Activated CD4-positive, alpha-beta T cell treated with anti-CD3 and anti-CD28 coated beads, Interleukin-2, amount 50 U/mL, for 1 hour (primary cell): ENCODE measurements around the gene IL4R.
"Not testable (repeated sequence)": the region's sequence is repeated elsewhere in the genome, so short reads cannot be mapped to it uniquely, and the experiment has no call there.

ENCODE experiments used
- DNase-seq: peaks from one replicate; pipeline ENCODE4 v3.0.0-alpha.2; 2020

Gene IL4R

DNA sequence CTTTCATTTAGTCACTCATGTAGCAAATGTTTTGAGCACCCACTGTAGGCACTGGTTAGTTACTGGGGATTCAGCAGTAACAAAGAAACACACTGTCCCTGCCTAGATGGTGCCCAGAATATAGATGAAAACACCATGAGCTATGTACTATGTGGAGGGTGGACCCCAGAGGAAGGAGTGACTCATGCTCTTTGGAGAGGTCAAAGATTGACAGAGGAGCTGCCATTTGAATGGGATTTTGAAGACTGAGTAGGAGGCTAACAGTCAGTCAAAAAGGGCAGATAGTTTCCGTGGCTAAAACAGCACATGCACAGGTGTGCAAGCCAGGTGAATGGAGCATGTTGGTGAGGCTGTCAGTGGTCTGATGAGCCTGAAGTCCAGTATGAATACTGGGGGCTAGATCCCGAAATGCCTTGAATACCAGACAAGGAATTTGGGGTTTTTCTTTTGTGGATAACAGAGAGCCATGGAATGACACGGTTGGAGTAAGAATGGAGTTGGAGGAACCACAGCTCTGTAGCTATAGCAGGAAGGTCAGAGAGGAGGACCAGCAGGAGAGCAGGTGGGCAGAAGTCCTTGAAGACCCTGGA is 94.3 kb downstream of the IL4R start:
- no peak for DNase-seq

DNA sequence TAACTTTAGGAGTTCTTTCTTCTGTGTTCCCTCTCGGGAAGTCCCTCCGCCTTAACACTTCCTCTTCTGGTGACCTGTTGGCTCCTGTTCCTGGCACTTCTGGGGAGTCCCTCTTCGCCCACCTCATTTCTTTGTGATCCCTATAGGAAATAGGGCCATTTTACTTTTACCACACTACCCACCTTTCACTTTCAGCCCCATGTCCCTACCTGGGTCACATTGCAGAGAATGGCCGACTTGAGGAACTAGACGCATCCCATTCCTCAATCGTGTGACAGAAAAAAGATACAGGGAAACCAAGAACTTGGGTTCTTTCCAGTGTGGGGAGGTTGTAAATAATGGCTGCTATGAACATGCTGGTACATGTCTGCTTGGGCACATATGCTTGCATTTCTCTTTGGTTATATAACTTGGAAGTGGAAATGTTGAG is 94.8 kb downstream of the IL4R start:
- DNase-seq, result no peak

DNA sequence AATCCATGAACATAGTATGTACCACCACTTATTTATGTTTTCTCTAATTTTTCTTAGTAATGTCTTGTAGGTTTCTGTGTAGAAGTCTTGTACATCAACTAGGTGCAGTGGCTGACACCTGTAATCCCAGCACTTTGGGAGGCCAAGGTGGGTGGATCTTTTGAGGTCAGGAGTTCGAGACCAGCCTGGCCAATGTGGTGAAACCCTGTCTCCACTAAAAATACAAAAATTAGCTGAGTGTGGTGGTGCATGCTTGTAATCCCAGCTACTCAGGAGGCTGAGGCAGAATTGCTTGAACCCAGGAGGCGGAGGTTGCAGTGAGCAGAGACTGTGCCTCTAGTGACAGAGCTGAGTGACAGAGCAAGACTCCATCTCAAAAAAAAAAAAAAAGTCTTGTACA is 96.2 kb downstream of the IL4R start:
- DNase-seq, result not testable (repeated sequence)

DNA sequence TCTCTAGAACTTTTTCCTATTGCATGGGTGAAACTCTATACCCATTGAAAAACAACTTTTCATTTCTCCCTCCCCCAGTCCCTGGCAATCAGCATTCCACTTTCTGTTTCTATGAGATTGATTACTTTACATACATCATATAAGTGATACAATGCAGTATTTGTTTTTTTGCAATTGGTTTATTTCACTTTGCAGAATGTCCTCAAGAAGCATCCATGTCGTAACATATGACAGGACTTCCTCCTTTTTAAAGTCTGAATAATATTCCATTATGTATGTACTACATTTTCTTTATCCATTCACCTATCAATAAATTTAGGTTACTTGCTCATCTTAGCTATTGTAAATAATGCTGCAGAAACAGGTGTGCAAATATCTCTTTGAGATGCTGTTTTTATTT is 97.0 kb downstream of the IL4R start:
- no peak for DNase-seq

DNA sequence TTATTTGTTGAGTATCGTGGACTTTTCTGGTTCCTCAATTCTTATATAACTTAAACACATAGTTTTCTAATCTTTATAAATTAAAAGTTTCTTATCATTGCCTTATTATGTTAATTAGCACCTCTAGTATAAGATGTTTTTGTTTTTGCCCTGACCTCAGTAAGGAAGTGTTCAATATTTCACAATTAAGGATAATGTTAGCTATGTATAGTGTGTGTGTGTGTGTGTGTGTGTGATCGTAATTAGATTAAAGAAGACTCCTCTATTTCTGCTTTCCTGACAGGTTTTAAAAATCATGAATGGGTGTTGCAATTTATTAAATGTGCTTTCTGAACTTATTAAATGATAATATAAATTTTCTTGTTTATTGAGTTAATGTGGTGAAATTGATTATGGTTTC is 100.2 kb downstream of the IL4R start:
- no peak for DNase-seq
